MV-4-11 (cell line): ENCODE results near the gene UBD.
A peak's percentile ranks its signal among the peaks of the same experiment; 100 is the strongest.

Source experiments
- DNase-seq: peaks from one replicate; lab custom pipeline; 2025; lab: John Stamatoyannopoulos, UW

UBD gene

DNA sequence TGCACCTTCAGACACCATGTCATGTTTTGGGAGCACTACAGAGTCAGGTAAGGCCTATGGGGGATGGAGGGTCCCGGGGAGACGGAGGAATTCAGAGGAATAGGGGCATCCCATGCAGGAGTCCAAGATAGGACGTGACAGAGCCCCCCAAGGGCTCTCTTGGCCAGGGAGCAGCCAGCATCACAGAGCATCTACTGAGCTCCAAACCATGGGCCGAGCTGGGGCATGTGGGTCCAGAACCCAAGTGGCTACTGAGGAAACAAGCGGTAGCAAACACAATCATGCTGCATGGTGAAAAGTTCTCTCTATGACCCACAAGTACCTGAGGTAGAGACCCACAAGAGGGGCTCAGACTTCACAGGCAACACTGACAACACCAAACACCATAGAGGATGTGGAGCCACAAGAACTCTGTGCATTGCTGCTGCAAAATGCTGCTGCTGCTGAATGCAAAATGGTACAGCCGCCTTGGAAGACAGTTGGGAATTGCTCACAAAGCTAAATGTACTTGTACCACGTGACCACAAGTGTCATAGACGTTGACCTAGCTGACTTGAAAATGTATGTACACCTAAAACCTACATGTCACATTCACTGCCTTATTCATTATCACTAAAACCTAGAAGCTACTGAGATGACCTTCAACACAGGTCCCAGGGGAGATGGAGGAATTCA, 38.4 kb downstream of the UBD start:
- no peak for DNase-seq

DNA sequence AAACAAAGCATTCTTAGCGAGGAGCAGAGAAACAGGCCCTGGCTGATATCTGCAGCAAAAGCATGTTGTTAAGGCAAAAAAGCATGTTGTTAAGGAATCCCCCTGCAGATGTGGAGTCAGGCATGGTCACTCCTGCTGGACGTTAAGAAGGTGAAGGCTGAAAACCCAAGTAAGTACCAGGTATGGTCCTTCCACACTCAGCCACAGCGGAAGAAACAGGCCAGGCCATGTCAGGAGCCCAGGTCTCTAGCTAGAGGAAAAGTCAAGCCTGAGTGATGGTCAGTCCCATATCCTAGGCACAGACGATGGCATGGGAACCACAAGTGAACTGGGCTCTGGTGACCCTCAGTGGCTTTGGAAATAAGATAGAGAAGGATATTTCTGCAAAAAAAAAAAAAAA, 39.3 kb downstream of the UBD start:
- no peak for DNase-seq

DNA sequence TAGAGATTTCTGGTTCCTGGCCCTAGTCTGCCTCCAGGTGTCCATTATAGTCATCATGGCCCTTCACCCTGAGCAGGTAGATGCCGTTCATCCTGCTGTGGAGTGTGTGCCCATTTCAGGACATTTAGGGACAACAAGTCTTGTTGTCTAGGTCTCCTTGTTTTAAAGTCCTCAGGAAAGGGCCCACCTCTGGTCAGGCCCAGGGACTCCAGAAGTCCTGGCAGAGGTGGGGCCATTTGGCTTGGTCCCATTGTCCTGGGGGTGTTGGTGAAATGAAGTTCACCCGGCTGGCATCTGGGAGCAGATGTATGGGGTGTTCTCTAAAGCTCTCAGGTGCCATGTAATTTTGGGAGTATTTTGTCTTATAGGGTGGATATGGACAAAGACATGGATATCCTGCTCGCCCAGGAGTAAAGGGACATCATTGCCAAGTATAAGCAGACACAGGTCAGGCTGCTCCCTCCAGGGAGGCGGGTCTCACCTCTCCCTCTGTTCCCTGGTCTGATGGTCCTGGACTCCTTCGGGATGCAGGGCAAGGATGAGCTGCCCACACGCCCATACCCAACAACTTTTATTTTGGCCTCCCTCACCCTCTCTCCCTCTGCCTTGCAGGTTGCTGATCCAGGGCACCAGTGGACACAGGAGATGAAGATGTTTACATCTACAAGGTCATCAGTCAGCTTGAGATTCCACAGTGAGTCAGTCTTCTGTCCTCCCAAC, 40.1 kb downstream of the UBD start:
- no peak for DNase-seq

DNA sequence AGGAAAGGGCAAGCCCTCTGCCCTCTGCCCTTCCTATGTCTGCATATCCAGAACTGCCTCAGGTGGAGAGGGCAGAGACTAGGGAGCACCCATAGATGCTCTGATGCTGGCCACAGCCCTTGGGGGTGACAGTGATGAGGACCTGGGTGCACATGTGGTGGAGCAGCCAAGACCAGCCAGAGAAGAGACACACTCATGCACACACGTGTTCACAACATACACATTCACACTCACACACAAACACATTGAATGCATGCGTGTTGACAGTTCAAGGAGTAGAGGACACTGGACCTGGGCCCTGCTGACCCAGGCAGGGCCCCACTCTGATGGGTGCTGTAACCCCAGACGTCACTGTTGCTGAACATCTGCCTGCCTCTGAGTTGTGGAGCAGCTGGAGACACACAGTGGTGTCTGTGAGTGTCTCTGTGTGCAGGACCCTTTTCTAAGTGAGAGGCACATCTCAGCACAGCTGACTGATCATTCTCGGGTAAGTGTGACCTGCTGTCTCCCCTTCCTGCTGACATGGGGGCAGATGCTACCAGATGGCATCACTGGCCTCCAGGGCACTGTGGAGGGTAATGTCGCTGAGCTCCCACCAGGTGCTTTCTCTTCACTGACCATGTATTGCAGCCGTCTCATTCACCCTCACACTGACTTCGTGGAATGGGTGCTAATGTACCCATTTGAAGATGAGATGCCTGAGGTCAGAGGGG, 41.6 kb downstream of the UBD start:
- no peak for DNase-seq

DNA sequence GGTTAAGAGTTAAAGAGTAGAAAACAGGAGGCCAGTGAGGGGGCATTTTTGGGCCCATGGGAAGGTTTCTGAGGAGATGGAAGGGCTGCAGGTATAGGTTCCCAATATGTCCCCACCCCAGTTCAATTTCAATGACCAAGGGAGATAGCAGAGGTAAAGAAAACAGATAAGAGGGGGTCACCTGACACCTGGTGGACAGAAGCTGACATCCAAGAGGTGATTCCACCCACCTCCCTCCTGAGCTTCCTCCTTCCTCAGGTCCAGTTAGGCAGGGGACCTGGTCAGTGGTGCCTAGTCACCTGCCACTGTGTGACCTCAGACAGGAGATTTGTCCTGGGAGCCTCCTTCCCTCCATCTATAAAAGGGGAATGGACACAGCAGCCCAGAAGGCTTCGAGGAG, 42.3 kb downstream of the UBD start:
- no peak for DNase-seq

DNA sequence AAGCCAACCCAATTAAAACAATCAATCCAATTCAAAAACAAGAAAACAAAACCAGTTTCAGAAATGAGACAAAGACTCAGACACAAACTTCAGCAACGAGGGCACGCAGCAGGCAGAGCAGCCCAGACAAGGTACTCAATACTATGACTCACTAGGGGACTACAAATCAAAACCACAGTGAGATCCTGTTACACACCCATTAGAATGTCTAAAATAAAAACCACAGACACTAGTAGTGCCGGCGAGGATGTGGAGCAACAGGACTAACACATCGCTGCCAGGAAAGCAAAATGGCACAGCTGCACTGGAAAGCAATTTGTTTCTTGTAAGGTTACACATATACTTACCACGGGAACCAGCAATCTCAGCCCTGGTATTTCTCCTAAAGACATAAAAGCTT, 43.4 kb downstream of the UBD start:
- peak; percentile 2 for DNase-seq

DNA sequence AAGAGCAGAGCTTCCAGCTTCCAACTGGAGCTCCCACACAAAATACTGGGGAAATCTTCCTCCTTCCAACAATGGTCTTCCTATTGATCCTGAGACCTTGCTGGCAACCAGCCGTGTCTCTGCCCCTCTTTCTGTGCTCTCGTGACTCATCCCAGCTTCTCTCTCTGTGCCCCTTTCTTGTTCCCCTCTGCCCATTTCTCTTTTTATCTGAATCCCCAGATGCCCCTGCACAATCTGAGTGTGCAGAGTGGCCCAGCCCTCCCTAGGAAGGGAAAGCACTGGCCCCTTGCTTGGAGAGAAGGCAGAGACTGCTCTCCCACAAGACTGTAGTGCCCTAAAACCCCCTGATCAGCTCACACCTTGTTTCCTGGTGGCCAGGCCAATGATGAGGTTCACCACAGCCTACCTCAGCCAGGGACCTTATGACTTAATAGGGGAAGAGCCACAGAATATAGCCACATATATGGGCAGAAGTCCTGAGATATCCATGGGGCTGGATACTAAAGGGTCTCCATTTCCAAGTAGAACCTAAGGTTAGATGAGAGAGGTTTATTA, 48.7 kb downstream of the UBD start:
- DNase-seq, result no peak

DNA sequence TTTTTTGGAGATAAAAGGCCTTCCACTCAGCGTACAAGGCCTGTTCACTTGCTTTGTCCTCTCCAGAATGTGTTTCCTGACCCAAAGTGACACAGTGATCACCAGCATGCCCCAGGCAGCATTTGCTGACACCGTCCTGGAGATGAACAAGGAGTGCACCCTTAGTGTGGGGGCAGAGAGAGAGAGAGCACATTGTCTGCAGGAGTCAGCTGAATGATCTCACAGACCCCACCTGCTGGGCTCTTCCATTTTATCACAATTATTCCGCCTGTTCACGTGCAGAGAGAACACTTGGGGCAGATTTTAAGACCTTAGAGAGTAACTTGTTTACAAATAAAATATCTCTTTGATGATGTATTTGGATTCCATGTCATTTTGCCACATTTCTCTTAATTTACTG, 49.3 kb downstream of the UBD start:
- no peak for DNase-seq

DNA sequence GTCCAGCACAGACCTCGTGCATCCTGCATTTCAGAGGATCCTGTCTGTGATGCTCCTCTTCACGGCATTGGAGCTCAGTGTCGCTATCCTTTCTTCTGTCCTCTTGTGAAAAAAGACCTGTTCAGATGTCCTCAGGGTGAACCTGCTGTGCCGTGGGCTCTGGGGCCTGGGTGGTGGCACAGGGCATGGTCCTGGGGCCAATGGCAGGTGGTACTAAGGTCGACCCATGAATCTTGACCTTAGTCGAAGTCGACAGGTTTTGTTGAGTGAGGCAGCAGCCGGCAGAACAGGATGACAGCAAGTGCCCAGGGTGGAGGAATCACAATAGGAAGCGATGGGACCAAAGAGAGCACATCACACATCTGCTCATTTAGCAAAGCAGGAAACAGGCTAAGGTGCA, 49.8 kb downstream of the UBD start:
- no peak for DNase-seq

DNA sequence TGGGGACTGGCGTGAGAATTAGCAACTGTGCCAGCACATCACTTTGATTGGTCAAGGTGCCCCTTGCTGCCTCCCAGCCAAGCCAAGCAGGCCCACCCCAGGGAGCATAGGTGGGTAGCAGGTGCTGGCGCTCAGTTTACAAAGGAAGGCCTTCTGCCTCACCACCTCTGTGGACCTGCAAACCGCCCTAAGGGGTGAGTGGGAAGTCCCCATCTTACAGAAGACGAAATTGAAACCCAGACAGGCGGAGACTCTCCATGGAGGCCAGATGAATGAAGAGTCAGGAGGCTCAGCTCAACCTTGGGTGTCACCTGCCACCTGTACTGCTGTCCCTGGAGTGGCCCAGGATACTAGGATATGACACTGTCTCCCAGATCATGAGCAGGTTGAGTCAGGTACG, 50.3 kb downstream of the UBD start:
- DNase-seq, result no peak

DNA sequence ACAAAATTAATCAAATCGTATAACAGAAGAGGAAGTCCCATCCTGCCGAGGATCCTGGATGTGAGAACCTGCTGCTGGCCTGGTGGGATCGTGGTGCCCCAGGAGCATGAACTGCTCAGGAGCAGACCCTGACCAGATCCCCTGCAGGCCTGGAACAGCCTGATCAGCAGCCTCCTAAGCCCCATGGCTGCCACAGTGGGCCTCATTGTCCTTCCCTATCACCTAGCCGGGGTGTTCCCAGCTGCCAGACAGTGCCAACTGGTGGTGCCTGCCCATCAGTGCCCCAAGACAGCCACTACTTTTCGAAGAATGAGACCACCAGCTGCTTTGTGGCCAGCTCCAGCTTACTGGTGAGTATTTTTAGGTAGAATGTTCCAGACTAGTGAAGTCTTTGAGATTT, 52.2 kb downstream of the UBD start:
- no peak for DNase-seq

DNA sequence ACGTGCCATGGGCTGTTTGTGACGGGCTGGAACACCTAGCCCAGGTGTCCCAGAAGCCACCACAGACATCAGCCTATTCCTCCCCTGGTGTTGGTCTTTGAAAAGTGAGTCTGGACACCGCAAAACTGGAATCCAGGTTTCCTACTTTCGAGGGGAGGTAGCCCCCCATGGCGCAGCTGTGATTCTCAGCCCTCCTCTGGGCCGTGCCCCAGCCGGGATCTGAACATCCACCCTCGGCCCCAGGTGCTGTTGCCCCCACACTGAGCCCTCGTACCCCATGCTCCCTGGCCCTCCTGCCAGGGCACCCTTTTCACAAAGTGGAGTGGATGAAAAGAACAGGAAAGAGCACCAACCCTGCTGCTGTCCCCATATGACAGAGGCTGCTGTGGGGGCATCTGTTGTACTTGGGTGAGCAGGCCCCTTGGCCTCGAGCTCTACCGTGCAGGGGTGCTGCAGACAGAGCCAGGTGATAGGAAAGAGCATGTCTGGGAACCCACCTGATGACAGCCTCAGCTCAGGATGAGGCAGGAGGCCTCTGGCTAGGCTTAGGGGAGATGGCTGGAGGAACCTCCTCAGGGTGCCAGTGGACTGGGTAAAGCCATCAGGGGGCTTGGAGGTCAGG, 53.0 kb downstream of the UBD start:
- DNase-seq, result no peak

DNA sequence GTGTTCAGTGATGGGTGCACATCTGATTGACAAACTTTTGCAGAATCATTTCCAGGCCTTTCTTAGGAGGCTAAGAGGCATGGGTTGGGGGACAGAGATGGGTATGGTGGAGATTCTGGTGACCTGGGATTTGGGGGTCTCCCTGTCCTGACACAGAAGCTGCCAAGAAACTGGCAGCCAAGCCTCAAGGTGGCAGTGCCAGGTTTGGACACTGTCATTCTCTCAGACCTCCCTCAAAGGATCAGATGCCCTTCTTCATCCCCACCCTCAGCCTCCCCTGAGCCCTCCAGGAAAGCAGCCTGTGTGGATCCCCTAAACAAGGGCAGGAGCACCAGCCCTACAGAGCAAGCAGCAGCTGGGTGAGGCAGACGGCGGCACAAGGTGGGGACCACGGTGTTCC, 53.7 kb downstream of the UBD start:
- DNase-seq, result no peak
